HG02884 (cell line): Measurements from ENCODE around the gene RAB3A.

Experiments
- ATAC-seq: cut with Tn5 transposase; IDR thresholded peaks from one replicate; pipeline ENCODE4 v1.9.1; 2021; ENCODE audit warnings: mild to moderate bottlenecking, moderate library complexity; ENCODE audit not compliant: unreplicated experiment

RAB3A gene

DNA sequence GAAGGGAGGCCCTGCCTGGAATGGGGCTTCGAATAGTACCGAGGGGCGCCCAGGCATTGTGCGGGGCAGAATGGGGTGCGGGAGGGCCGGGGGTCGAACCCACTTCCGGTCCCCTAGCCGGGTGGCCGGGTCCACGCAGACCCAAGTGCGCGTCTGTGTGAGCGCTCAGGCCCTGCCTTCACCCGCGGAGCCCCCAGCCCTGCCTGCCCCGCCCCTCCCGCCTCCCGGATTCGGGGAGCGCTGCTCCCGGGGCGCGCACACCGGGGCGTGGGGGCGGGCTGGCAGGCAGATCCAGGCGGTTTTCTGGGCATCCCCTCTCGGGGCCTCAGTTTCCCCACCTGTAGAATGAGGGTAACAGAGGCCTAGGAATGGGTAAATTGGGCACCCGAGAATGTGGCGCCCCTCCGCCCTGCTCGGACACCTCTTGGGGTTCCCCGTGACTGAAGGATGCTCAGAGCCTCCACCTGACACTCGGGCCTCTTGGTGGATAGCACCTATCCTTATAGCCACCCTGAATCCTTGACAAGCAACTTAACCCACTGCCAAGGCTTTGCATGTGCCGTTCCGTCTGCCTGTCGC lies 50.2 kb downstream of the RAB3A start:
- ATAC-seq: no peak

DNA sequence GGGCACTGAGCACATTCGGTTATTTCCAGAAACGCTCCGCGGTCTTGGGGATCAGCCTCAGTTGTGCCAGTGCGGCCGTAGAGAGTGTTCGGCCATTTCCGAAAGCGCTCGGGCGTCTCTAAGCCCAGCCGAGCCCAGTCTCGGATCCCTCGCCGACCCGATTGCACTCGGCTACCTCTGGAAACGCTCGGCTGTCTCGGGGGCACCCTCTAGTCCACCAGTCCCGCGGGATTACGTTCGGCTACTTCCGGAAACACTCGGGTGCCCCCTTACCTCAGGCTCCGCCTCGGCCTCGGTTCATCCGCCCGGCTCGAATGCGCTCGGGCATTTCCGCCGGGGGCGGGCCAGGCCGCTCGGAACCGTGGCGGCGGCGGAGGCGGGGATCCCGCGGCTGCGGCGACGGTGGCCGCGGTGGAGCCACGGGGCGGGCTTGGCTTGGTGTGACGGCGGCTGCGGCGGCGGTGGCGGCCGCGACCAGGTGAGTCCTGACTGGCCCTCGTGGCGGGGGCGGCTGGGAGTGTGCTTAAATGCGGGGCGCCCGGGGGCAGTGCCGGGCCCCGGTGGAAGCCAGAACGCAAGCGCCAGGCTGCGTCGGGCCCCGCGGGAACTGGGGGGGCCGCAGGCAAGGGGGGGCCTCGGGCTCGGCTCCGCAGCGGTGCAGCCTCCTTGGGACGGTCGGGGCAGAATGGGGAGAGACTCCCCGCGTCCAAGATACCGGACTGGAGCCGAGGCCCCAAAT lies 50.9 kb downstream of the RAB3A start, which contains the start of gene PIK3R2:
TSS of gene PIK3R2 (plus strand) at position 347 of the 739 bp plus-strand sequence. CDS start 2,717 bp downstream, outside the sequence.
- peak; percentile 60 for ATAC-seq

DNA sequence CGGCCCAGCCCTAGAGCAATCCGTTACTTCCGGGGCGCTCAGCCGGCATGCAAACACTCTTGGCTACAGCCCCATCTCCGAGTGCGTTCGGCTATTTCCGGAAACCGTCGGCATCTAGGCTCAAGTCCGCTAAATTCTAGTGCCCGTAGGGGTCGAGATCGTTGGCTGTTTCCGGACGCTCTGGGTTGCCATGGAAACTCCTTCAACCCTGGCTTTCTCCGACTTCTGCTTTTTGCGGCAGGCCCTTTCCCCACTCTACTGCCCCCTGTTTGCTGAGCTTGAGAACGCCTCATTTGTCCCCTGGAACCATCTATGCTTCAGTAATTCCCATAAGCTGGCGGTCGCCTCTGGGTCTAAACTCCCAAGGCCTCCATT lies 51.4 kb downstream of the RAB3A start:
- ATAC-seq: peak; percentile 65

DNA sequence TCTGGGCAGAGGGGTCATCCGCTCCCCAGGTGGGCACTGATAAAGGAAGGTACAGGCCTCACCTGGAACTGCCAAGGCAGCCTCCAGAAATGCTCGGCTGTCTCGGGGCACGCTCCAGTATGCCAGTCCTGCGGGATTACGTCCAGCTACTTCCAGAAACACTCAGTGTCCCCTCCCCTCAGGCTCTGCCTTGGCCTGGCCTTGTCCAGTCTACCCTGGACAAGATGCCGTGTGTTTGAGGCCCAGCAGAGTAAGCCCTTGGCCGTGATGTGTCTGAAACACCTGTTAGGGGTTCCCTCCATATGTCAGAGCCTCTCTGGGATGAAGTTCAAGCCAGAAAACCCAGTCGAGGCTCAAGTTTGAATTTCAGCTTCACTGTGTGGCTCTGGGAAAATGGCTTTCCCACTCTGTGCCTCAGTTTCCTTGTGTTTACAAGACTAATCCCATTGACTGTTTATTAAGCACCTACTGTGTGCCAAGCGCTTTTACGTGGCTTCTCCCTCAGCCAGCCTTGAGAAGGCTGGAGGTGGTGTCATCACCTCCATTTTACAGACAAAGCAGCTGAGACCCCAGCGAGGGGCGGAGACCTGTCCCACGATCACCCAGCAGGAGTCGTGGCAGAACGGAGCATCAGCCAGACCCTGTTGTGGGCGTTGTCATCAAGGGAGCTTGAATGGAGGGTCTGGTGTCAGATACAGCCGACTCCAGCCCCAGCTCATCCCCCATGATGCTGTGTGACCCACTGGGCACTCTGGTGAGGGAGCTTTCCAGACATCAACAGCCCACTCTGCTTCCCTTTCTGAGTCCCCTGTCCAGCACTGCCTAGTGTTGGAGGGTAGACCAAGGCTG lies 52.8 kb downstream of the RAB3A start:
- no peak for ATAC-seq

DNA sequence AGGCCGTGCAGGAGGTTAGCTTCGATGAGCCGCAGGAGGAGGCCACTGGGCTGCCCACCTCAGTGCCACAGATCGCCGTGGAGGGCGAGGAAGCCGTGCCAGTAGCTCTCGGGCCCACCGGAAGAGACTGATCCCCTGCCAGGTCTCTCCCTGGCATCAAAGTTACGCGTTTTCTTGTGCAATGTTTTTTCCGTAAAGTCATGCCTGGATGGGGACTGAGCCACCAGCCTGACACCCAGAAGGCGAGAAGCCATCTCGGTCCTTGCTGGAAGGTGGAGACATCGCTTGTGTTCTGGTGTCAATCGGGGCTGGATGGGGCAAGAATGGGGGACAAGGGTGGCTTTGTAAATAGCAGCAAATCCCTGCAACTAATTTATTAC lies 54.3 kb downstream of the RAB3A start:
- no peak for ATAC-seq

DNA sequence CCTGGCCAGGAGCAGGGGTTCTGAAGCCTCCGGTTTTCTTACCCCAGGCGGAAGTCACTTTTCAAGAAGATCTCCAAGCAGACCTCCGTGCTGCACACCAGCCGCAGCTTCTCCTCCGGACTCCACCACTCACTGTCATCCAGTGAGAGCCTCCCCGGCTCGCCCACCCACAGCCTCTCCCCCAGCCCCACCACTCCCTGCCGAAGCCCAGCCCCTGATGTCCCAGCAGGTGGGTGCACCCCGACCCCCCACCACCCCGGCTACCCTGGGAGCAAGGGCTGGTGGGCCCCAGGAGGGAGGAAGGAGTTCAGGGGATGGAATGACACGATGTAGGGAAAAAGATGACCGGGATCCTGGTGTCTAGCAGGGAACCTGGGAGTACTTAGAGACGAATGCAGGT lies 56.4 kb downstream of the RAB3A start:
- no peak for ATAC-seq
